RWPE1 (cell line): Measurements from ENCODE around the gene CHST11.

Experiments
- CTCF ChIA-PET: fragments of 350-600 bp; sonication (Branson Sonifier 250); formaldehyde crosslinking; extraction: SDS; loops from one replicate; lab custom pipeline; 2021; lab: Yijun Ruan, JAX
- POLR2A ChIA-PET: fragments of 400-600 bp; formaldehyde crosslinking; extraction: SDS; loops from one replicate; lab custom pipeline; 2020; ENCODE audit warnings: antibody characterized with exemption; ENCODE audit not compliant: low non-redundant PET; lab: Yijun Ruan, JAX
- DNase-seq: peaks from one replicate; pipeline ENCODE4 v3.0.0; 2012; ENCODE audit warnings: low spot score
- H3K27ac ChIP-seq: fragments of 450-650 bp; 2 replicates; pipeline ENCODE4 v1.5.1; 2017
- TF ChIP-seq, protein P1 (sequence below): fragments of 450-650 bp; conservative IDR thresholded peaks from 2 replicates; pipeline ENCODE4 v1.5.1; 2017; ENCODE audit warnings: low read depth, mild to moderate bottlenecking

CHST11 gene

DNA sequence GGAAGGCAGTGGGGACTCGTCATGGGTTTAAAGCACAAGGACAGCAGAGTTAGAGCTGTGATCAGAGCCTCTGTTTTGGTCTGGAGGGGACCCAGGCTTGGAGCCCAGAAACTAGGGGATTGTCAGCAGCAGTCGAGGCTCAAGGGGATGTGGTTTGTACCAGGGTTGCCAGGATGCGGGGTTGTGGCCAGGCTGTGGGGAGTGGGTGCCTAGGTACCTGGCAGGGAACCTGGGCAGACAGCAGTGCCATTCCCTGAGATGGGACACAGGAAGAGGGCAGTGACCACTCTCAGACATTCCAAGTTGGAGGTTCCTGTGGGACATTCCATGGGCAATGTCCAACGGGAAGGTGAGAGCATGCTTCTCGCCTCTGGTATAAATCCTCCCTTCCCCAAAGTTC lies 279.1 kb downstream of the CHST11 start:
- ChIA-PET CTCF (no interaction called here), POLR2A (no interaction called here)
- TF ChIP-seq, protein P1, sequence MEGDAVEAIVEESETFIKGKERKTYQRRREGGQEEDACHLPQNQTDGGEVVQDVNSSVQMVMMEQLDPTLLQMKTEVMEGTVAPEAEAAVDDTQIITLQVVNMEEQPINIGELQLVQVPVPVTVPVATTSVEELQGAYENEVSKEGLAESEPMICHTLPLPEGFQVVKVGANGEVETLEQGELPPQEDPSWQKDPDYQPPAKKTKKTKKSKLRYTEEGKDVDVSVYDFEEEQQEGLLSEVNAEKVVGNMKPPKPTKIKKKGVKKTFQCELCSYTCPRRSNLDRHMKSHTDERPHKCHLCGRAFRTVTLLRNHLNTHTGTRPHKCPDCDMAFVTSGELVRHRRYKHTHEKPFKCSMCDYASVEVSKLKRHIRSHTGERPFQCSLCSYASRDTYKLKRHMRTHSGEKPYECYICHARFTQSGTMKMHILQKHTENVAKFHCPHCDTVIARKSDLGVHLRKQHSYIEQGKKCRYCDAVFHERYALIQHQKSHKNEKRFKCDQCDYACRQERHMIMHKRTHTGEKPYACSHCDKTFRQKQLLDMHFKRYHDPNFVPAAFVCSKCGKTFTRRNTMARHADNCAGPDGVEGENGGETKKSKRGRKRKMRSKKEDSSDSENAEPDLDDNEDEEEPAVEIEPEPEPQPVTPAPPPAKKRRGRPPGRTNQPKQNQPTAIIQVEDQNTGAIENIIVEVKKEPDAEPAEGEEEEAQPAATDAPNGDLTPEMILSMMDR: no peak
- DNase-seq: no peak
- H3K27ac ChIP-seq: no peak overlapping the region

DNA sequence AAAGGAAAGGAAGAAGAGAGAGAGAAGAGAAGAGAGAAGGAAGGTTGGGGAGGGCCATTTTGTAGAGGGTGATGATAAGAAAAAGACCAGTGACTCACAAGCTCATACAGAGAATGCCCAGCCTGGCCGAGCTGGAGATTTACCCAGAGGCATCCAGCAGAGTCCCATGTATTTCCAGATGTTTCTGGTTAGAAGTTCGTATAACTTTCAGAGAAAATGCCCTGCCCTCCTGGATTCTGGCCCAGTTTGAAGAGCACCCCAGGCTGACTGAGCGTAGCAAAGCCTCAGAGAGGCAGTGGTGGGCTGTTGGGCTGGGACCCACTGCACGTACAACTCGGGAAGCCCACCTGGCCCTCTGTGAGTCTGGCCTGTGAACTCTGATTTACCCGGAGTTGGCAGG lies 279.6 kb downstream of the CHST11 start:
- ChIA-PET CTCF (interaction anchor here (0.6 kb wide), 1 partner anchor 129 kb away, joined by 3 read pairs; no protein-coding TSS in a partner anchor), POLR2A (no interaction called here)
- H3K27ac ChIP-seq: no peak overlapping the region
- TF ChIP-seq, protein P1: no peak
- no peak for DNase-seq

DNA sequence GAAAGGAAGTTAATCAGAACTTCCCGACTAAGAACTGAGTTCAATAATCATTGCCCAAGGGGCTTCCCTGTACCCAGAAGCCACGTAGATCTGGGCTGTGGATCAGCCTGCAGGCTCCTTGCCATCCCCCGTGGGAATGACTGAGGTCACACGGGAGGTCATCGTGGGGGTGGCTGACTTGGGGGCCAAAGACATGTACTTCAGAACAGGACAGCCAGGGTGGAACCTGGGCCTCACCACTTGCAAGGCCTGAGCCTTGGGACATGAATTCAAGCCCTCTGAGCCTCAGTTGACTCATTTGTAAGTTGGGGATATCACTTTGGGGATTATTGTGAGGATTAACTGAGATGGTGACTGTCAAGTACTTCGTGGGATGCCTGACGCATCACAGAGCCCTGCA lies 280.4 kb downstream of the CHST11 start:
- H3K27ac ChIP-seq: no peak overlapping the region
- POLR2A ChIA-PET: no interaction called here
- CTCF ChIA-PET: interaction anchor here (0.6 kb wide), 1 partner anchor 130 kb away, joined by 3 read pairs; no protein-coding TSS in a partner anchor
- TF ChIP-seq, protein P1: no peak
- no peak for DNase-seq

DNA sequence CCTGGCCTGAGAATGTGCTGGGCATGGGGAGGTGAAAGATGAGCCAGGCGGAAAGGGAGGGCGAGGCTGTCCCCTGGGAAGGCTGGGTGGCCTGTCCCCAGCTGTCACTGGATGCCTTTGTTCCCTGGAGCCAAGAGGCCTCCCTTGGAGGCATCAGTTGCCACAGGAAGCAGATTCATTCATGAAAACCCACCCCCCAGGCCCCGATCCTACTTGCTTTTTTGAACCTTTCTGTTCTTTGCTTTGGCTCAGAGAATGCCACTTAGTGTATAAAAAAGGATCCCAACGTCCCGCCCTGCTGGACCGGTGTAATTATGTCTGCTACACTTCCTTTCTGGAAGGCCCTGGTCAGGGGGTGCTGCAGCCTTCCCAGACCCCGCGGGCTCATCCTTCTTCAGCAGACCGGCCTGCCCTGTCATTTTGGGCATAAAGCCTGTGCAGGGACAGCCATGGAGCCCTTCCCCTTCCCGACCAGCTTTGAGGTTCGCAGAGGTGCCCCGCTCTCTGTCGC lies 281.1 kb downstream of the CHST11 start:
- peak overlapping the region; percentile 66 for H3K27ac ChIP-seq
- DNase-seq: no peak
- TF ChIP-seq, protein P1: no peak
- POLR2A ChIA-PET: no interaction called here
- CTCF ChIA-PET: no interaction called here

DNA sequence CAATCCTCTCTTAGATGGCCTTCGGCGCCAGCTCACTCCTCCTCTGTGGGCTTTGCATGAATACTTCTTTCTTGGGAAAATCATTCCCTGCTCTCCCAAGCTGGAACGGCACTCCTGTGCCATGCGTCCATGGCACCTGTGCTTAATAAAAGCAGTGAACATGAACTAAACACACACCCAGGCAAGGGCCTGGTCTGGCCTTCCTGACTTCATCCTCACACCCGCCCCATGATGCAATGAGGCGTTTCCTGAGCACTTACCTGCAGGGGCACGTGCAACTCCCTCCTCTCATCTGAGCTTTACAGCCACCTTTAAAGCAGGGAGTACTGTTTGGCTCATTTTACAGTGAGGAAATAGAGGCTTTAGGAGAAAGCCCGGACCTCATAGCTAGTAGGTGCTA lies 281.6 kb downstream of the CHST11 start:
- CTCF ChIA-PET: no interaction called here
- TF ChIP-seq, protein P1: no peak
- peak; percentile 54 for DNase-seq
- POLR2A ChIA-PET: no interaction called here
- H3K27ac ChIP-seq: peak overlapping the region; percentile 66

DNA sequence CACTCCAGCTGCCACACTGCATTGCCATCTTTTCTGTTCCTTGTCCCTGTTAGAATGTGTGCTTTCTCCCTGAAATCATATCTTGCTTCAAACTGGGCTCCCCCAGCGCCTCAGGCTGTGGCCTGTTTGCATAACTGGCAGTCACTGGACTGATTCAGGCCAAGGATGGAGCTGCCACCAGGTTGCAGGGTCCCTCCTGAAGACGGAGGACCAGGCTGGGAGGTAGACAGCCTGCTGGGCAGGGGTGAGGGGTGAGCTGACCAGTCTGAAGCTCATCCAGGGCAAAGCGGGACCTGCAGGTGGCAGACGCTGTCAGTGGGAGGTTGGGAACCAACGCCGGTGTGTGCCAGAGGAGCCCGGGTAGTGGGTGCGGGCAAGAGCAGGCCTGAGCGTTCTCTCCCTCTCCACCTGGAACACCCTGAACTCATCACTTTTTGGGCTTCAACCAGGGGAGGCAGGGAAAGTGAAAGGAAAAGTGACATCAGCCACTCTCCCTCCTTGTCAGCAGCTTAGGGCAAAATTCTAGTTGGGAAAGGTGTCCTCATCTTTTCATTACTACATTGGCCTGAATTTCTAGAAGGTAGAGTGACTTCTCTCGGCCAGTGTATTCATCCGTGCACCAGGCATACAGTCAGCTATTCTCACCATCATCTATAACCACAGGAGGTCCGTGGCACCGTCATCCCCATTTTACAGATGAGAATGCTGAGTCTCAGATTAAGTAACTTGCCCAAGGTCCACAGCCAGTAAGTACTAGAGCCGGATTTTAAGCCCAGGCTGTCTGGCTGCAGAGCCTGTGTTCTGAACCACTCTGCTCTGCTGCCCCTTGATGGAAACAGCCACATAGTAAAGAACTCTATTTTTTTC lies 282.3 kb downstream of the CHST11 start:
- ChIA-PET POLR2A (no interaction called here), CTCF (interaction anchor here (0.6 kb wide), 1 partner anchor 95 kb away, joined by 3 read pairs; no protein-coding TSS in a partner anchor)
- peak overlapping the region; percentile 66 for H3K27ac ChIP-seq
- DNase-seq: no peak
- TF ChIP-seq, protein P1: no peak
